Activated B cell treated with CpG ODN at 0.5 μM for 24 hours (primary cell): ENCODE data around the gene ZBTB1. TPM values are rescaled to one million over a fixed set of nuclear protein-coding genes. Genes with fewer than 3 reads are reported as not detected.
"Not testable (repeated sequence)": the region's sequence is repeated elsewhere in the genome, so short reads cannot be mapped to it uniquely, and the experiment has no call there.

Source experiments
- ATAC-seq: fragments of 200-7000 bp; cut with Tn5 transposase; one replicate; pipeline ENCODE4 v1.10.0; 2021; ENCODE audit warnings: low read depth, mild to moderate bottlenecking, moderate library complexity
- CTCF ChIA-PET: fragments of 350-600 bp; sonication (Branson Sonifier 250); formaldehyde crosslinking; loops from one replicate; lab custom pipeline; 2021; ENCODE audit warnings: antibody characterized with exemption; lab: Charles Lee
- POLR2A ChIA-PET: fragments of 350-600 bp; sonication (Branson Sonifier 250); formaldehyde crosslinking; loops from one replicate; lab custom pipeline; 2021; ENCODE audit warnings: antibody characterized with exemption; lab: Charles Lee
- DNase-seq: peaks from one replicate; pipeline ENCODE4 v3.0.0; 2022
- H3K27ac Mint-ChIP-seq: one replicate; pipeline ENCODE4 v1.8.0; 2020; ENCODE audit warnings: mixed read lengths
- H3K27me3 Mint-ChIP-seq: one replicate; pipeline ENCODE4 v1.8.0; 2021; ENCODE audit warnings: mixed read lengths
- H3K36me3 Mint-ChIP-seq: one replicate; pipeline ENCODE4 v1.8.0; 2021; ENCODE audit warnings: low read depth, mixed read lengths
- H3K4me1 Mint-ChIP-seq: one replicate; pipeline ENCODE4 v1.8.0; 2021; ENCODE audit warnings: mixed read lengths
- H3K4me3 Mint-ChIP-seq: one replicate; pipeline ENCODE4 v1.8.0; 2020; ENCODE audit warnings: mild to moderate bottlenecking, mixed read lengths
- H3K9me3 Mint-ChIP-seq: one replicate; pipeline ENCODE4 v1.8.0; 2020; ENCODE audit warnings: mixed read lengths
- intact Hi-C: fragments of 100-400 bp; cut with micrococcal nuclease; formaldehyde crosslinking; loops from one replicate; pipeline ENCODE4 v1.15.1; 2024
- total RNA-seq: library from RNA; stranded (reverse); gene quantifications from 2 replicates; pipeline ENCODE4 v1.2.3, GENCODE V29; 2022
- TF ChIP-seq, protein P1 (sequence below): fragments of 200-600 bp; IDR thresholded peaks from one replicate; pipeline ENCODE4 v1.8.0; 2022; ENCODE audit warnings: antibody characterized with exemption, mild to moderate bottlenecking

The ZBTB1 gene
- total RNA-seq, 1 donor from 2014 or later, result 60.7 TPM

DNA sequence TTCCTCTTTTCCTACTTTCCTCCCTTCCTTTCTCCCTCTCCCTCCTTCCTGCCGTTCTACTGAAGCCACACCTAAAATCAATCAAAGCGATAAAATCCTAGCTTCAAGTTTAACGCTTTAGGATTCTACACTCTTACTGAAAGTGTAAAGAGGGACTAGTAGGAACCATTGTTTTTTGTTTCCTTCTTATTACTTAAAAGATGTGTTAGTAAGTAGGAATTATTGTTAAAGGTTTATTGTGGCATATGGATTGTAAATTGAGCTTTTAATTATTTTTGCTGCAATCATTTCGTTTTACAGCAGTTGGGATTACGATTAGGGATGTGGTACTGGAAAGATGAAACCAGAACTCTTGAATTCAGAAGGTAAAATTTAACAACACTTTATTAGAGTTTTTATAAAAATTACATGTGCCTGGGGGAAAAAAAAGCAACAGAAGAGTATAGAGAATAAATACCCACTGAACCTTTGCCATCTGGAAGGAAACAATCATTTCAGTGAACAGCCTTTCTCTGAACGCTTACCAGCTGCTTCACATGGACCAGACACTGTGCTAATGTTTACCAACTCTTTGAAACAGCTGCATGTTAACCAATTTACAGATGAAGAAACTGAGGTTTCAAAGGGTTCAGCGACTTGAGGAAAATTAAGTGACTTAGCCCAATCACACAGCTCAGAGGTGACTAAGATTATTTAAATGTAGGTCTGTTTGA lies 46.2 kb downstream of the ZBTB1 start:
- Mint-ChIP-seq H3K4me1 (peaks cover 13% of the 10 kb centered on the region), H3K9me3 (no peaks in the 10 kb centered on the region), H3K27ac (no peak overlapping the region), H3K36me3 (no peaks in the 10 kb centered on the region), H3K27me3 (peaks cover 14% of the 10 kb centered on the region), H3K4me3 (peak overlapping the region; percentile 66)
- TF ChIP-seq, protein P1, sequence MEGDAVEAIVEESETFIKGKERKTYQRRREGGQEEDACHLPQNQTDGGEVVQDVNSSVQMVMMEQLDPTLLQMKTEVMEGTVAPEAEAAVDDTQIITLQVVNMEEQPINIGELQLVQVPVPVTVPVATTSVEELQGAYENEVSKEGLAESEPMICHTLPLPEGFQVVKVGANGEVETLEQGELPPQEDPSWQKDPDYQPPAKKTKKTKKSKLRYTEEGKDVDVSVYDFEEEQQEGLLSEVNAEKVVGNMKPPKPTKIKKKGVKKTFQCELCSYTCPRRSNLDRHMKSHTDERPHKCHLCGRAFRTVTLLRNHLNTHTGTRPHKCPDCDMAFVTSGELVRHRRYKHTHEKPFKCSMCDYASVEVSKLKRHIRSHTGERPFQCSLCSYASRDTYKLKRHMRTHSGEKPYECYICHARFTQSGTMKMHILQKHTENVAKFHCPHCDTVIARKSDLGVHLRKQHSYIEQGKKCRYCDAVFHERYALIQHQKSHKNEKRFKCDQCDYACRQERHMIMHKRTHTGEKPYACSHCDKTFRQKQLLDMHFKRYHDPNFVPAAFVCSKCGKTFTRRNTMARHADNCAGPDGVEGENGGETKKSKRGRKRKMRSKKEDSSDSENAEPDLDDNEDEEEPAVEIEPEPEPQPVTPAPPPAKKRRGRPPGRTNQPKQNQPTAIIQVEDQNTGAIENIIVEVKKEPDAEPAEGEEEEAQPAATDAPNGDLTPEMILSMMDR, result no peak
- DNase-seq, result no peak
- POLR2A ChIA-PET, result interaction anchor here (0.6 to 1.4 kb wide), 6 partner anchors 9 to 861 kb away, joined by 3 to 12 read pairs (median 3); partner anchors contain the start of genes HSPA2 and ZBTB25
- intact Hi-C loops, result no loop called here
- no peak for ATAC-seq
- CTCF ChIA-PET, result no interaction called here

GRCh38 chr14:64554556-64554955 lies 50.0 kb downstream of the ZBTB1 start:
- H3K9me3 Mint-ChIP-seq, result no peaks in the 10 kb centered on the region
- no peak overlapping the region for H3K27ac Mint-ChIP-seq
- peaks cover 10% of the 10 kb centered on the region for H3K27me3 Mint-ChIP-seq
- POLR2A ChIA-PET, result no interaction called here
- ATAC-seq (no peak), DNase-seq (no peak)
- H3K4me1 Mint-ChIP-seq, result peaks cover 9% of the 10 kb centered on the region
- H3K4me3 Mint-ChIP-seq, result no peak overlapping the region
- H3K36me3 Mint-ChIP-seq, result no peaks in the 10 kb centered on the region
- CTCF ChIA-PET, result interaction anchor here (1.2 kb wide), 1 partner anchor 82 kb away, joined by 3 read pairs; no protein-coding TSS in a partner anchor
- intact Hi-C loops, result no loop called here
- TF ChIP-seq, protein P1, result no peak

- no peaks in the 10 kb centered on the region for H3K4me1 Mint-ChIP-seq
- no peaks in the 10 kb centered on the region for H3K9me3 Mint-ChIP-seq
- intact Hi-C loops, result no loop called here
- H3K27ac Mint-ChIP-seq, result no peak overlapping the region
- POLR2A ChIA-PET, result interaction anchor here (0.6 kb wide), 1 partner anchor 1274 kb away, joined by 3 read pairs; no protein-coding TSS in a partner anchor
- H3K27me3 Mint-ChIP-seq, result peaks cover 2% of the 10 kb centered on the region
- DNase-seq, result no peak
- no peak for ATAC-seq
- no peak overlapping the region for H3K4me3 Mint-ChIP-seq
- CTCF ChIA-PET, result no interaction called here
- no peaks in the 10 kb centered on the region for H3K36me3 Mint-ChIP-seq
- TF ChIP-seq, protein P1, result no peak
Observed at GRCh38 chr14:64556526-64556925, 52.0 kb downstream of the ZBTB1 start.

- H3K27me3 Mint-ChIP-seq, H3K4me3 Mint-ChIP-seq, ATAC-seq, H3K4me1 Mint-ChIP-seq, H3K36me3 Mint-ChIP-seq, intact Hi-C loops, CTCF ChIA-PET, DNase-seq, H3K27ac Mint-ChIP-seq, H3K9me3 Mint-ChIP-seq: not testable (repeated sequence)
- POLR2A ChIA-PET, result interaction anchor here (1.1 kb wide), 1 partner anchor 18 kb away, joined by 3 read pairs; the partner anchor contains the start of gene HSPA2
Observed at GRCh38 chr14:64558216-64558615, 53.6 kb downstream of the ZBTB1 start.

GRCh38 chr14:64561631-64562030 lies 57.1 kb downstream of the ZBTB1 start:
- POLR2A ChIA-PET, result no interaction called here
- CTCF ChIA-PET, result no interaction called here
- no peak overlapping the region for H3K27ac Mint-ChIP-seq
- no peak overlapping the region for H3K4me3 Mint-ChIP-seq
- ATAC-seq (no peak), DNase-seq (no peak)
- peaks cover 3% of the 10 kb centered on the region for H3K27me3 Mint-ChIP-seq
- H3K4me1 Mint-ChIP-seq, result no peaks in the 10 kb centered on the region
- no peaks in the 10 kb centered on the region for H3K9me3 Mint-ChIP-seq
- TF ChIP-seq, protein P1, result no peak
- H3K36me3 Mint-ChIP-seq, result no peaks in the 10 kb centered on the region
- intact Hi-C loops, result no loop called here
